ENCODE data around the gene RPL4. TPM values are rescaled to one million over a fixed set of nuclear protein-coding genes. Genes with fewer than 3 reads are reported as not detected.
"Not testable (repeated sequence)": the region's sequence is repeated elsewhere in the genome, so short reads cannot be mapped to it uniquely, and the experiment has no call there.

Gene RPL4
- polyA plus RNA-seq, 4 donors = 708 to 2,664 (median 2,021) TPM

DNA sequence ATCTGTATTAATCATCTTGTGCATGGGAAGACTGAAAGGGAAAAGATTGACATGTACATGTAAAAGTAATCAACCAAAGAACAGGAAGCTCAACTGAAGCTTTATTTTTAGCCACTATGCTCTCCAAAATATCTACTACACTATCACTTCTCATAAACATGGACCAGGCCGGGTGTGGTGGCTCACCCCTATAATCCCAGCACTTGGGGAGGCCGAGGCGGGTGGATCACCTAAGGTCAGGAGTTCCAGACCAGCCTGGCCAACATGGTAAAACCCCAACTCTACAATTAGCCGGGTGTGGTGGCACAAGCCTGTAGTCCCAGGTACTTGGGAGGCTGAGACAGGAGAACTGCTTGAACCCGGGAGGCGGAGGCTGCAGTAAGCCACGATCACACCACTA, 4.3 kb downstream of the RPL4 start:
- 77 to 84% (median 81%) methylated on average over 7 of the region's 7 CpGs for WGBS, 3 donors
- not testable (repeated sequence) for H3K27me3 ChIP-seq (ENCODE audit: control insufficient read depth in 3 of 3, insufficient read depth in 3 of 3, low read length in 3 of 3); H3K27ac ChIP-seq (ENCODE audit: low read depth in 1 of 3, low read length in 2 of 3); DNase-seq; H3K9me3 ChIP-seq (ENCODE audit: control insufficient read depth in 2 of 2, insufficient read depth in 1 of 2, low read depth in 1 of 2, low read length in 1 of 2); H3K4me3 ChIP-seq (ENCODE audit: low read depth in 1 of 3, low read length in 3 of 3); FAIRE-seq
- Histone ChIP-seq H3K4me1 (ENCODE audit: control insufficient read depth in 3 of 3, insufficient read depth in 2 of 3, low read depth in 1 of 3, low read length in 2 of 3) (peaks cover 0 to 32% (median 6%) of the 10 kb centered on the region in 3 donors), H3K36me3 (ENCODE audit: control insufficient read depth in 3 of 3, insufficient read depth in 2 of 3, low read depth in 1 of 3, low read length in 3 of 3) (peaks cover 2 to 33% (median 5%) of the 10 kb centered on the region in 3 donors)

DNA sequence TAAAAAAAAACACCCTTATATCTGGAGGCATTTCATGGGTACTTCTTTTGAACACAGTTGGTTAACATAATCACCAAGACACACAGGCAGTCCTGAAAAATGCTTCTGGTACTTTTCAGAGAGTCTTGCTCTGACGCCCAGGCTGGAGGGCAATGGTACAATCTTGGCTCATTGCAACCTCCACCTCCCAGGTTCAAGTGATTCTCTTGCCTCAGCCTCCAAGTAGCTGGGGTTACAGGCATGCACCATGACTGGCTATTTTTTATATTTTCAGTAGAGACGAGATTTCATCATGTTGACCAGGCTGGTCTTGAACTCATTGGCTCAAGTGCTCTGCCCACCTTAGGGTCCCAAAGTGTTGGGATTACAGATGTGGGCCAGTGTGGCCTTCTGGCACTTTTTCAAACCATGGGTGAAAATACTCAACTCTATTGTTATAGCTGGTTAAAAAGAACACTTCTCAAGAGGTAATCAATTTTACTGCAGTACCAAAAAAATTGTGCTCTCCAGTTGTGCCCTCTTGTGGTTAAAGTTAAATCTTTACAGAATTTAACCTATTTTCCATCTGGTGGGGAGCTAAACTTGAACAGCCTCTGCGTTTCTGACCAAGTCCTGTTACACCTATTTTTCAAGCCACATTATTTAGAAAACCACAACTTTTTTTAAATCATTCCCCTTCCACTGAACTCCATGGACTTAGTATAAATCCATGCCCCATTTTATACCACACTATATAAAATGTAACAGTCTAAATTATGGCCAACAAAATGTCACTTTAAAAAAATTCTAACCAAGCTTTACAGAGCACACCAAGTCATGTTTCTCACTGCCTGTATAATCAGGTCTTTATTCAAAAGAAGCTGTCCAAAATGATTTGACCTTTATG, 5.9 kb downstream of the RPL4 start:
- H3K36me3 ChIP-seq (ENCODE audit: control insufficient read depth in 3 of 3, insufficient read depth in 2 of 3, low read depth in 1 of 3, low read length in 3 of 3) = peaks cover 2 to 33% (median 5%) of the 10 kb centered on the region in 3 donors
- peak in 1 of 2 donors; percentile 16 for DNase-seq
- peaks cover 0 to 35% (median 6%) of the 10 kb centered on the region in 3 donors for H3K4me1 ChIP-seq (ENCODE audit: control insufficient read depth in 3 of 3, insufficient read depth in 2 of 3, low read depth in 1 of 3, low read length in 2 of 3)

DNA sequence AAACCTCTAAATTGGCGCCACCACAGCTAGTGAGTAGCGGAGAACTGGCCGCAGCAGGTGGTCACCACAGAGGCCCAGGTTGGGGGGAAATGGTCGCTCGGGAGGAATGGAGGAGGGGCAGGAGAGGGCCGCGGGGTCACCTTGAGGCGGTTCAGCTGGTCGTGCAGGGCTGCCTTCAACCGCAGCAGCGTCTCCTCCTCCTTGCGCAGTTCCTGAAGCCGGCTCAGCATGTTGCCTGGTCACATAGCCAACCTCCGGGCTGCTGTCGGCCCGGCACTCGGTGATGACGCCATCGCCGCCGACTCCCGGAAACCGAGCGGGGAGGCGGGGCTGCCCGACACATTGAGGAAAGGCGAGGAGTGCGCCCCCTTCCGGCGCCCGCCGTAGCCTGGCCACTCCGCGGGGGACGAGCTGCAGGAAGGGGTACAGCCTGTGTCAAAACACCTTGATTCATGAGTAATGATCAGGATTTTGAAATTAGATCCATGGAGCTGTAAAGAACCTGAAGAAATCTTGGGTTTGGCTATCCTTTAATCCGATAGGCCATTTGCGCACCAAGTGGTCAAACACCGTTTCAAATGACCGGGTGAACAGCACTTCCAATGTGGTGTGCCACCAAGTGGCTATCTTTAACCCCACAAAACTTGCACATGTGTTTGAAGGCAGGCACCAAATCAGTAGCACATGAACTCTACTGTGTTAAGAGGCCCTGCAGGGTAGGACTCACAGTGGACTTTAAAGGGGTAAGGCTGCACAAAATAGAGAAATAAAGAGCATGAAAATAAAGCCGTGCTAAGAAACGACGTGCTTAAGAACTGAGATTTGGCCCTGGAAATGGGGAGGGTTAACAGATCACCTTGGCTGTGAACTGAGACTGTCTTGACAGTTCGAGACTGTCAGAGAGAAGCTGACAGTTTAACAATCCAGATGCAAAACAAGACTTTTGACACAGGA, 6.9 kb downstream of the RPL4 start, which contains the start of gene SNAPC5:
TSS of gene SNAPC5 (minus strand) at position 261 of the 954 bp plus-strand sequence. CDS start at position 230, 31 bp downstream.
- H3K4me3 ChIP-seq (ENCODE audit: low read depth in 1 of 3, low read length in 3 of 3) = peak within 1 kb of the TSS; percentile 63 to 91 (median 90)
- H3K4me1 ChIP-seq (ENCODE audit: control insufficient read depth in 3 of 3, insufficient read depth in 2 of 3, low read depth in 1 of 3, low read length in 2 of 3) = peaks cover 0 to 32% (median 3%) of the 10 kb centered on the region in 3 donors
- peaks cover 2 to 35% (median 5%) of the 10 kb centered on the region in 3 donors for H3K36me3 ChIP-seq (ENCODE audit: control insufficient read depth in 3 of 3, insufficient read depth in 2 of 3, low read depth in 1 of 3, low read length in 3 of 3)
- peak within 1 kb of the TSS; percentile 86 to 94 (median 88) for H3K27ac ChIP-seq (ENCODE audit: low read depth in 1 of 3, low read length in 2 of 3)
- H3K9me3 ChIP-seq (ENCODE audit: control insufficient read depth in 2 of 2, insufficient read depth in 1 of 2, low read depth in 1 of 2, low read length in 1 of 2) = no peaks in the 10 kb centered on the region
- WGBS, 3 donors = 7 to 8% (median 7%) methylated on average over 41 to 43 of the region's 43 CpGs
- peak; percentile 93 to 98 for DNase-seq
- H3K27me3 ChIP-seq (ENCODE audit: control insufficient read depth in 3 of 3, insufficient read depth in 3 of 3, low read length in 3 of 3) = no peaks in the 10 kb centered on the region
- FAIRE-seq = no peak

More for the DNA sequence above, 5.9 kb downstream of the RPL4 start:
- no peak overlapping the region for H3K4me3 ChIP-seq (ENCODE audit: low read depth in 1 of 3, low read length in 3 of 3)
- no peak for FAIRE-seq
- 49 to 62% (median 58%) methylated on average over 3 of the region's 3 CpGs for WGBS, 3 donors
- peak overlapping the region in 2 of 3 donors; percentile 40 to 86 for H3K27ac ChIP-seq (ENCODE audit: low read depth in 1 of 3, low read length in 2 of 3)
- no peaks in the 10 kb centered on the region for H3K9me3 ChIP-seq (ENCODE audit: control insufficient read depth in 2 of 2, insufficient read depth in 1 of 2, low read depth in 1 of 2, low read length in 1 of 2)
- no peaks in the 10 kb centered on the region for H3K27me3 ChIP-seq (ENCODE audit: control insufficient read depth in 3 of 3, insufficient read depth in 3 of 3, low read length in 3 of 3)

- Histone ChIP-seq H3K27ac (ENCODE audit: low read depth in 1 of 3, low read length in 2 of 3) (peak overlapping the region; percentile 86 to 94 (median 88)), H3K36me3 (ENCODE audit: control insufficient read depth in 3 of 3, insufficient read depth in 2 of 3, low read depth in 1 of 3, low read length in 3 of 3) (peaks cover 3 to 32% (median 5%) of the 10 kb centered on the region in 3 donors), H3K27me3 (ENCODE audit: control insufficient read depth in 3 of 3, insufficient read depth in 3 of 3, low read length in 3 of 3) (no peaks in the 10 kb centered on the region), H3K4me3 (ENCODE audit: low read depth in 1 of 3, low read length in 3 of 3) (peak overlapping the region; percentile 63 to 91 (median 90)), H3K9me3 (ENCODE audit: control insufficient read depth in 2 of 2, insufficient read depth in 1 of 2, low read depth in 1 of 2, low read length in 1 of 2) (no peaks in the 10 kb centered on the region), H3K4me1 (ENCODE audit: control insufficient read depth in 3 of 3, insufficient read depth in 2 of 3, low read depth in 1 of 3, low read length in 2 of 3) (peaks cover 0 to 28% (median 0%) of the 10 kb centered on the region in 3 donors)
- WGBS, 3 donors = 5 to 17% (median 12%) methylated on average over 17 of the region's 17 CpGs
- FAIRE-seq (no peak), DNase-seq (peak in 1 of 2 donors; percentile 27)
Measured at GRCh38 chr15:66496951-66497501, 7.6 kb downstream of the RPL4 start.

GRCh38 chr15:66494262-66494661, 10.4 kb downstream of the RPL4 start:
- FAIRE-seq (no peak), DNase-seq (no peak)
- 90 to 92% (median 92%) methylated on average over 2 of the region's 2 CpGs for WGBS, 3 donors
- peaks cover 10 to 29% (median 15%) of the 10 kb centered on the region in 3 donors for H3K36me3 ChIP-seq (ENCODE audit: control insufficient read depth in 3 of 3, insufficient read depth in 2 of 3, low read depth in 1 of 3, low read length in 3 of 3)
- H3K27me3 ChIP-seq (ENCODE audit: control insufficient read depth in 3 of 3, insufficient read depth in 3 of 3, low read length in 3 of 3) = no peaks in the 10 kb centered on the region
- H3K27ac ChIP-seq (ENCODE audit: low read depth in 1 of 3, low read length in 2 of 3) = no peak overlapping the region
- peaks cover 0 to 1% of the 10 kb centered on the region in 2 donors for H3K9me3 ChIP-seq (ENCODE audit: control insufficient read depth in 2 of 2, insufficient read depth in 1 of 2, low read depth in 1 of 2, low read length in 1 of 2)
- H3K4me3 ChIP-seq (ENCODE audit: low read depth in 1 of 3, low read length in 3 of 3) = no peak overlapping the region
- peaks cover 0 to 28% (median 0%) of the 10 kb centered on the region in 3 donors for H3K4me1 ChIP-seq (ENCODE audit: control insufficient read depth in 3 of 3, insufficient read depth in 2 of 3, low read depth in 1 of 3, low read length in 2 of 3)

GRCh38 chr15:66491846-66492245, 12.8 kb downstream of the RPL4 start:
- FAIRE-seq (no peak), DNase-seq (no peak)
- Histone ChIP-seq H3K4me3 (ENCODE audit: low read depth in 1 of 3, low read length in 3 of 3) (no peak overlapping the region), H3K9me3 (ENCODE audit: control insufficient read depth in 2 of 2, insufficient read depth in 1 of 2, low read depth in 1 of 2, low read length in 1 of 2) (peaks cover 0 to 1% of the 10 kb centered on the region in 2 donors), H3K27ac (ENCODE audit: low read depth in 1 of 3, low read length in 2 of 3) (no peak overlapping the region), H3K36me3 (ENCODE audit: control insufficient read depth in 3 of 3, insufficient read depth in 2 of 3, low read depth in 1 of 3, low read length in 3 of 3) (peaks cover 19 to 42% (median 19%) of the 10 kb centered on the region in 3 donors), H3K4me1 (ENCODE audit: control insufficient read depth in 3 of 3, insufficient read depth in 2 of 3, low read depth in 1 of 3, low read length in 2 of 3) (peaks cover 0 to 17% (median 0%) of the 10 kb centered on the region in 3 donors), H3K27me3 (ENCODE audit: control insufficient read depth in 3 of 3, insufficient read depth in 3 of 3, low read length in 3 of 3) (no peaks in the 10 kb centered on the region)
- WGBS, 3 donors = 89 to 98% (median 96%) methylated on average over 3 of the region's 3 CpGs

GRCh38 chr15:66489179-66489791, 15.4 kb downstream of the RPL4 start:
- peaks cover 0 to 1% of the 10 kb centered on the region in 2 donors for H3K9me3 ChIP-seq (ENCODE audit: control insufficient read depth in 2 of 2, insufficient read depth in 1 of 2, low read depth in 1 of 2, low read length in 1 of 2)
- H3K4me1 ChIP-seq (ENCODE audit: control insufficient read depth in 3 of 3, insufficient read depth in 2 of 3, low read depth in 1 of 3, low read length in 2 of 3) = no peaks in the 10 kb centered on the region
- H3K27me3 ChIP-seq (ENCODE audit: control insufficient read depth in 3 of 3, insufficient read depth in 3 of 3, low read length in 3 of 3) = no peaks in the 10 kb centered on the region
- no peak for DNase-seq
- no peak for FAIRE-seq
- no peak overlapping the region for H3K27ac ChIP-seq (ENCODE audit: low read depth in 1 of 3, low read length in 2 of 3)
- WGBS, 3 donors = 73 to 82% (median 78%) methylated on average over 6 of the region's 6 CpGs
- no peak overlapping the region for H3K4me3 ChIP-seq (ENCODE audit: low read depth in 1 of 3, low read length in 3 of 3)
- peaks cover 23 to 57% (median 26%) of the 10 kb centered on the region in 3 donors for H3K36me3 ChIP-seq (ENCODE audit: control insufficient read depth in 3 of 3, insufficient read depth in 2 of 3, low read depth in 1 of 3, low read length in 3 of 3)
